ENCODE data around the gene ZYG11A. TPM values are rescaled to one million over a fixed set of nuclear protein-coding genes. Genes with fewer than 3 reads are reported as not detected.

ZYG11A gene
- polyA plus RNA-seq, 4 donors: 0.16 to 0.21 (median 0.17) TPM

Other genes starting within 250 kb of the ZYG11A start
- gene GPX7, start 240.4 kb upstream of the ZYG11A start, polyA plus RNA-seq (ENCODE audit: insufficient read length in 4 of 4): 100 to 1,000 TPM in 1 of 4 donors, 10 to 100 TPM in 3; 68.8 to 102 (median 71.7) TPM
- gene SHISAL2A, start 209.6 kb upstream of the ZYG11A start, polyA plus RNA-seq (ENCODE audit: insufficient read length in 4 of 4): 1 to 10 TPM; 1.2 to 2.4 (median 1.5) TPM
- 10 to 100 TPM; 15.3 to 17.0 (median 16.5) TPM for gene COA7, start 144.4 kb upstream of the ZYG11A start, polyA plus RNA-seq (ENCODE audit: insufficient read length in 4 of 4)
- gene ZYG11B, start 116.3 kb upstream of the ZYG11A start, polyA plus RNA-seq (ENCODE audit: insufficient read length in 4 of 4): 10 to 100 TPM; 23.3 to 28.7 (median 24.5) TPM
- 100 to 1,000 TPM; 101 to 279 (median 175) TPM for gene ECHDC2, start 79.0 kb downstream of the ZYG11A start, polyA plus RNA-seq (ENCODE audit: insufficient read length in 4 of 4)
- 100 to 1,000 TPM; 159 to 257 (median 203) TPM for gene SCP2, start 84.5 kb downstream of the ZYG11A start, polyA plus RNA-seq (ENCODE audit: insufficient read length in 4 of 4)
- 1 to 10 TPM; 1.6 to 3.1 (median 2.2) TPM for gene PODN, start 219.5 kb downstream of the ZYG11A start, polyA plus RNA-seq (ENCODE audit: insufficient read length in 4 of 4)